GM18505 (cell line): Measurements from ENCODE around the gene SLC39A11.
"Not testable (repeated sequence)": the region's sequence is repeated elsewhere in the genome, so short reads cannot be mapped to it uniquely, and the experiment has no call there.

ENCODE experiments used
- ATAC-seq: cut with Tn5 transposase; IDR thresholded peaks from one replicate; pipeline ENCODE4 v1.9.1; 2021; ENCODE audit not compliant: unreplicated experiment
- POLR2A ChIP-seq: IDR thresholded peaks from 4 replicates; pipeline ENCODE4 v1.6.1; 2011; ENCODE audit warnings: borderline replicate concordance; ENCODE audit not compliant: insufficient read depth, insufficient read length; ENCODE audit errors: extremely low read depth

SLC39A11 gene

DNA sequence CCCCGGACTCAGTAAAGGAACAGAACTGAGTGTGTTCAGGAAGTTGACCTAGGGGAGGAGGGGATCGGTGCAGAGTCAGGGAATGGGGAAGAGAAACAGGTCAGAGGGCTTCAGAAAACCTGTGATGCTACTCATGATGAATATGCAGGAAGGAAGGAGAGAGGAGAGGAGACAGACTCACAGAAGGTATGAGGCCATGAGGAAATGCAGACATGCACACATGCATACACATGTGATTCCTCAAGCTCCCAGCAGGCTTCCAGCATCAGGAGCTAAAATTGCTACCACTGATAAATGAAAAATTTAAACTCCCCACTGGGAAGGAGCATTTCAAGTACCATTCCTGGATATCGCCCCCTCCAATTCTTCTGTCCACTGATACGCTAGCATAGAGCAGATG is 262.6 kb downstream of the SLC39A11 start:
- no peak for TF ChIP-seq POLR2A
- no peak for ATAC-seq

DNA sequence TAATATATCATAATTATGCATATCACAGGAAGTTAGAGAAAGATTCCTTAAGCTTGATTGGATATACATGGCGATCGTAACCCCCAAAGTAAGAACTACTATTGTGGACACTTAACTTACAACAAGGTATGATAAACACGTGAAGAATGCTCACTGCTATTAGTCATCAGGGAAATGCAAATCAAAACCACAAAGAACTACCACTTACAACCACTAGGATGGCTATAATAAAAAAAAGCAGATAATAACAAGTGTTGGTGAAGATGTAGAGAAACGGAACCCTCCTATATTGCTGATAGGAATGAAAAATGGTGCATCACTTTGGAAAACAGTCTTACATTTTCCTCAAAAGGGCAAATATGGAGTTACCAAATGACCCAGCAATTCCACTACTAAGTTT is 265.9 kb downstream of the SLC39A11 start:
- ATAC-seq: no peak
- TF ChIP-seq POLR2A: no peak

DNA sequence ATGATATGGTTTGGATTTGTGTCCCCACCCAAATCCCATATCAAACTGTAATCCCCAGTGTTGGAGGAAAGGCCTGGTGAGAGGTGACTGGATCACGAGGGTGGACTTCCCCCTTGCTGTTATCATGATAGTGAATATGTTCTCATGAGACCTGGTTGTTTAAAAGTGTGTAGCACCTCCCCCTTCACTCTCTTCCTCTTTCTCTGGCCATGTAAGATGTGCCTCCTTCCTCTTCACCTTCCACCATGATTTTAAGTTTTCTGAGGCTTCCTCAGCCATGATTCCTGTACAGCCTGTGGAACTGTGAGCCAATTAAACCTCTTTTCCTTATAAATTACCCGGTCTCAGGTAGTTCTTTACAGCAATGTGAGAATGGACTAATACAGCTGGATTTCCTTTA is 266.4 kb downstream of the SLC39A11 start:
- not testable (repeated sequence) for ATAC-seq

DNA sequence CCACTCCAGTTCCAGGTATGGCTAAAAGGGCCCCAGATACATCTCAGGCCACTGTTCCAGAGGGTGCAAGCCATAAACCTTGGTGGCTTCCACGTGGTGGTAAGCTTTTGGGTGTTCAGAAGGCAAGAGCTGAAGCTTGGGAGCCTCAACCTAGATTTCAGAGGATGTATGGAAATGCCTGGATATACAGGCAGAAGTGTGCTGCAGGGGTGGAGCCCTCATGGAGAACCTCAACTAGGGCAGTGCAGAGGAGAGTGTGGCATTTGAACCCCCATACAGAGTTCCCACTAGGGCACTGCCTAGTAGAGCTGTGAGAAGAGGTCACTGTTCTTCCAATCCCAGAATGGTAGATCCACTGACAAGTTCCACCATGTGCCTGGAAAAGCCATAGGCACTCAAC is 267.3 kb downstream of the SLC39A11 start:
- no peak for TF ChIP-seq POLR2A
- no peak for ATAC-seq

DNA sequence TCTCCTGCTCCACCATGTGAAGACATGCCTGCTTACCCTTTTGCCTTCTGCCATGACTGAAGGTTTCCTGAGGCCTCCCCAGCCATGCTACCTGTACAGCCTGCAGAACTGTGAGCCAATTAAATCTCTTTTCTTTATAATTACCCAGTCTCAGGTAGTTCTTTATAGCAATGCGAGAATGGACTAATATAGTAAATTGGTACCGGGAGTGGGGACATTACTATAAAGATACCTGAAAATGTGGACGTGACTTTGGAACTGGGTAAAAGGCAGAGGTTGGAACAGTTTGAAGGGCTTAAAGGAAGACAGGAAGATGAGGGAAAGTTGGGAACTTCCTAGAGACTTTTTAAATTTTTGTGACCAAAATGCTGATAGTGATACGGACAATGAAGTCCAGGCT is 268.2 kb downstream of the SLC39A11 start:
- ATAC-seq: not testable (repeated sequence)

DNA sequence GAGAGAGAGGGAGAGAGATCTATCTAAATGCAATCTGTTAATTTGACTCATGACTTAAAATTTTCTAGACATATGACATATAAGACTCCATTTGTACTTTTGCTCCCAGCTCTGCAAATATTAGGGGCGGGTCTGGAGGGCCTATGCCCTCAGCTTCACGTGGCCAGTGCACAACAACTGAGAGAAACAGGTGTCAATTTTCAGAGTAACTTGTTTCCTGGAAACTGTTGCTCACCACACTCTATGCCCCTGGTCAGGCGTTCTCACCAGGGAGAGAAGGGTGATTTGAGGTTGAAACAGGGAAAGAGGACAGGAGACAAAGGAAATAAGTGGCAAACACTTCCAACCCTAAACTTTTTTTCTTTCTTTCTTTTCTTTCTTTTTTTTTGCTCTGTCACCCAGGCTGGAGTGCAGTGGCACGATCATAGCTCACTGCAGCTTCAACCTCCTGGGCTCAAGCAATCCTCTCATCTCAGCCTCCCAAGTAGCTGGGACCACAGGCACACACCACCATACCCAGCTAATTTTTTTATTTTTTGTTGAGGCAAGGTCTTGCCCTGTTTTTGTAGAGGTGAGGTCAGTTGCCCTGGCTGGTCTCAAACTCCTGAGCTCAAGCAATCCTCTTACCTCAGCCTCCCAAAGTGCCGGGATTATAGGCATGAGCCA is 270.0 kb downstream of the SLC39A11 start:
- TF ChIP-seq POLR2A: no peak
- no peak for ATAC-seq

DNA sequence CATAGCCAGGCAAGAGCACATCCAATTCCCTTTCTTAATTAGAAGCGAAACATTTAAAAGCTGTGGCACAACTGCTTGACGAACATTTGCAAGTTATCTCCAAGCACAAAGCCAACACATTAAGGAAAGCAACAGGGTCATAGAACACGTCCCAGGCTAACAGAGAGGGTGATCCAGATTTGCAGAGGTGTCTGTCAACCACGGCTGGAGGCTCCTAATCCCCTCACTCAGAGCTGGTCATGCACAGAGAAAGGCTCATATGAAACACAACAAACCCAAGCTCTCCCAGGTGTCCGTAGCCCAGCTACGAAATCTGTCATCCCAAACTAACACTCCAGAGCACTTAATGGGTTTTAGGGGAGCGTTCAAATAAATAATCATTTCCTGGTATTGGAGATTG is 276.1 kb downstream of the SLC39A11 start:
- ATAC-seq: no peak
- no peak for TF ChIP-seq POLR2A

DNA sequence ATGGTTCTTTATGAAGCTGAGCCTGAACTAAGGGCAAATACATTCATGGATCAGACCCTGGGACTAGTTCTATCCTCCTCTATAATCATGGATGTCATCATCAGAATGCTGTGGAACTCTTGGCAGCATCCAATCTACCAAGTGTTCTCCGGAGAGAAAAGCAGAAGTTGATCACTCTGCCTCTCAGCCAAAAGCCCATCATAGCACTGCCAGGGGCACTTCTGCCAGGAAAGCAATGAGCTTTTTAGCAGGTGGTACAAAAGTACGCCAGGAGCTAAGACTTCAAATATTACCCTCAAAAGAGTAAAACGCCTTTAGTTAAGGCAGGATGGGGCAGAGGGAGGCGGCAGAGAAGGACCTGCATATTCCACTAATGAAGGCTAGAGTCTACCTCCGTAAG is 279.0 kb downstream of the SLC39A11 start:
- TF ChIP-seq POLR2A: no peak

DNA sequence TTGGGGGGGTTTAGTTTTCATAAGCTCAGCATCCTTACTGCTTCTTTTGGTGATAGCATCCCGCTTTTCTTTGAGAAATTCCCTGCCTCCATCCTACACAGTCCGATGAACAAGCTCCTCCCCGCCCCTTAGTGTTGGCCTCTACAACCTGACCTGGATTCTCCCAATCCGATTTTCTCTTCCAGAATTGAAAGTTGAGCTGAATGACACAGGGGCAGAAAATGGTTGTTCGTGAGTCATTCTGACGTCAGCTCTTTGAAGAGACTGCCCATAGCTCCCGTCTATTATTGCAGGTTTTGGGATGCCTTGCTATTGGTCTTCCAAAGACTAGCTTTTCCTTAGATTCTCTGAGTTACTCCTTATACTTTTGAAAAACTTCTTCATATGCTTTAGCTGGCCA is 279.7 kb downstream of the SLC39A11 start:
- no peak for TF ChIP-seq POLR2A

More for the DNA sequence above, 279.0 kb downstream of the SLC39A11 start:
- no peak for ATAC-seq

DNA sequence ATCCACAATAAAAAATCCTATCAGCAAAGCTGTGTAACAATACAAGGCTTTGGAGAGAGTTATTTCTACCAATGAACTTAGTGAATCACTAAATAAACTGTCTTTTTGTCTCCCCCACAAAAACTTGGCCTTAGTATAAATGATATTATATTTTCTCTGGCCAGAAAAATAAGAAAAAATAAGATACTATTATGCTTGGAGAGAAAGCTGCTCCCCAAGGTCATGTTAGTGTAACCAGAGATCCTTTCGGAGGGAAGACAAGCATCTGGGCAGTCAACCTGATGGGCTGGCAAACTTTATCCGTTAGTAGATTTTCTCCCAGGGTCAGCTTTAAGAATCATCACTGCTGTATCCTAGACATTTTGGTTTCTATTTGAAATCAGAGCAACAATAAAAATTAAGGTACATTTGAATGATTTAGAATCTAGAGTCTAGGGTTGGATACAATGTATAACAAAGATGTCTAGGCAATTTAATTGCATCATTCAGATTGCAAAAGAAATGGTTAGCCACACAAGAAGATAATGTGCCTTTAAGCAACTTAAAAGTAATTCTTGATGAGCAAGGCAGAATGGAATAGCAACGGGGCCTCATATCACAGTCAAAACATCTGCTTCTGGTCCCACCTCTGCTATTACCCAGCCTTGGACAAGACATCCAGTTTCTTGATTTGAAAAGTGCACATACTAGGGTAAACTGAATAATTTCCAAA is 280.4 kb downstream of the SLC39A11 start:
- no peak for ATAC-seq
- TF ChIP-seq POLR2A: no peak

More for the DNA sequence above, 279.7 kb downstream of the SLC39A11 start:
- no peak for ATAC-seq

DNA sequence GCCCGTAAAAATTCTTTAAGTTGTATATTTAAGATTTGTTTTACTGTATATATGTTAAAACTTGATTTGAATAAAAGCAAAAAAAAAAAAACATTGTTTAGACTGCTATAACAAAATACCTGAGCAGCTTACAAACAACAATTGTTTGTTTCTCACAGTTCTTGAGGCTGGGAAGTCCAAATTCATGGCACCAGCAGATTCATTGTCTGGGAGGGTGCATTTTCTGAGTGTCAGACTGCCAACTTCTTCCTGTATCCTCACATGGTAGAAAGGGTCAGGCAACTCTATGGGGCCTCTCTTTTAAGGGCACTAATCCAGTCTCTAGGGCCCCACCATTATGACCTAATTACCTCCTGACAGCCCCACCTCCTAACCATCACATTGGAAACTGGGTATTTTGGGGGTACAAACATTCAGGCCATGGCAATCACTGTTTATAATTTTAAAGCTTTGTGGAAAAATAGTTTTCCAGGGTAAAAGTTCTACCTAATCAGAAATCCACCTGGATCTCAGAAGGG is 281.4 kb downstream of the SLC39A11 start:
- no peak for TF ChIP-seq POLR2A
- no peak for ATAC-seq

DNA sequence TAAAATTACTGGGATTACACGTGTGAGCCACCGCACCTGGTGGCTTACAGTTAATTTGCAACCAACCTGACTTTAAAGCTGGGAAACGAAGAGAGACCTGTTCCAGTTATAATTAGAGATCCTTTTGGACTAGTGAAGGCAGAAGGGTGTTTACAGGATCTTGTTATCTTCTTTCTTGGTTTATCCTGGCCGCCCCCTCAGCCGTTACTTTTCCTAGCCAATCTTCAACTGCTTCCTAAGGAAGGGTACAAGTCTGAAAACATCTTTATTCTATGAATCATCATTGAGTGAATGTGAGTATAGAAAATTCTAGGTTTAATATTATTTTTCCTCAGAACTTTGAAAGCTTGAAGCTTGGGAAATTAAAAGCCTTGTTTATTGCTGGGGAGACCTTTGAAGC is 286.5 kb downstream of the SLC39A11 start:
- no peak for TF ChIP-seq POLR2A
- ATAC-seq: no peak

DNA sequence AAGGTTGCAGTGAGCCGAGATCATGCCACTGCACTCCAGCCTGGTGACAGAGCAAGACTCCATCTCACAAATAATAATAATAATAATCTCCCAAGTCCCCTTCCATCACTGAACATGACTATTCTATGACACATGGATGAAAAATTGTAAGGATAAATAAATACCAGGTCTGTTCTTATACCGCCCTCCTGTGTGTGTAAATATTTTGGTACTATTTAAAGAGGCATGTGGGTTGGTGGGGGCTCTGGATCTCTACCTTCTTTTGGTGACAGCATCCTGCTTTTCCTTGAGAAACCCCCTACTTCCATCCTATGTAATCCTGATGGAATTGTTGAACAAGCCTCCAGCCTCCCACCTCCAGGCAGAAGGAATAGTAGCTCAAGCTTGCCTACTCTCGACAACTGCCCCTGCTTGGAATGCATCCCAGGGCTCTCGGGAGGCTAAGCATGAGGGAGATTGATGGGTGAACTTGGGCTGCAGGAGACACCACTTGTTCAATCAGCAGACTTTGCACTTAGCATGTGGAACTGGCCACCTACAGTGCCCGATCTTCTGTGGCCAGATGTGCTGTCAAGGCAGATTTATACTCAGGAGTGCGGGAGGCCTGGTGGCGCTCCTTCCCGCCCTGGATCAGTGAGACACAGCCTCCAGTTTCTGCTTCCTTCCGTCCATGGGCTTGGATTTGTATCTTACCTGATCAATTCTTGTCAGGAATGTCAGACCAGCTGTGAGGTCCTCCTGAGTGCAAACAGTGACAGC is 287.4 kb downstream of the SLC39A11 start:
- TF ChIP-seq POLR2A: no peak
- no peak for ATAC-seq

DNA sequence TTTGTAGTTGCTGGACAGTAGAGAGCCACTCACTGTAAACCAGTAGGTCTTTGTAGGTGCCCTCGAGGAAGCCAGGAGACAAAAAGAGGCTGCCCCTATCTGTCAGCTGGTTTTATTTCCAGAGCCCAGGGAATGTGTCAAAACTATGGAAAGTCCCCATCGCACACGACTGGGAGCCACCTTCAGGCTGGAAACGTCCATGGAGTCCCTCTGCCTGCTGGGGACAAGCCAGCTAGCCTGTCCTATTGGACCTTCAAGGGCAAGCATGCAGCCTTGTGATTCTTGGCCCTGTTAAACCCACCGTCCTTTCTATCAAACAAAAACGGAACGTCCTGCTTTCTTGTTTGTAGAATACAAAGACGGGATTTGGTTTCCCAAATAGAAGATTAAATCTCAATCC is 289.8 kb downstream of the SLC39A11 start:
- no peak for TF ChIP-seq POLR2A
- ATAC-seq: no peak
